ENCODE results near the gene ERCC6.

ERCC6 gene

DNA sequence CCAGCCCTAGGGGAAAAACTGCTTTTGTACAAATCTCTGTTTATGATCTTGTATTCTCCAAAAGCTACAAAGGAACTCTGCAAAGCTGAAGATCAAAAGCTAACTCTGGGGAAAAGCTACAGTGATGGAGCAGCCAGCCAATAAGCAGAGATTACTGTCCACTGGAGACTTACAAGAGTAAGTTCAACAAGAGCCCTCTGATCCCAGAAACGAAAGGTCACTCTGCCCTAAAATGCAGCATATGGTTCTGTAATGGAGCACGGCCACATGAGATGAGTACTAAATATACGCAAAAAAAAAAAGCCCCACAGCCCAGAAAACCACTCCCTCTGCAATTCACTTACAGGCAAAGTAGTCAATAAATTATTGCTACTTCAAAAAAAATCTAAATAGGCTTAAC is 60.1 kb downstream of the ERCC6 start:
- Mint-ChIP-seq H3K27ac (no peak overlapping the region), H3K4me3 (no peak overlapping the region), H3K36me3 (ENCODE audit: low read depth) (peaks cover 84% of the 10 kb centered on the region), H3K9me3 (no peaks in the 10 kb centered on the region), H3K27me3 (no peaks in the 10 kb centered on the region), H3K4me1 (ENCODE audit: low read depth) (no peaks in the 10 kb centered on the region)
- DNase-seq, result no peak

DNA sequence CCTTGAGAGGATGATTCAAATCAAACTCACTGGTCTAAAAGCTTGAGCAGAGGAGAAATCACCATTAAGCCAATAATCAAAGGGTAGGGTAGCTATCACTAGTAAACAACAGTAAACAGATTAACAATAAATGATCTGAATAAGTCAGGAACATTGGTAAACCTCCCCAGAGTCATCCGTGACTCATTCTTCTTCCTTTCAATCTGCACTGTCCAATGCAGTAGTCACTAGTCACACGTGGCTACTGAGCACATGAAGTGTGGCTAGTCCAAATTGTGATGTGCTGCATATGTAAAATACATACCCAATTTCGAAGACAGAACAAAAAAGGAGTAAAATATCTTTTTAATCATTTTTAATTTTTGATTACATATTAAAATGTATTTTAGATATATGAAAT is 64.0 kb downstream of the ERCC6 start:
- H3K9me3 Mint-ChIP-seq, result no peaks in the 10 kb centered on the region
- H3K4me1 Mint-ChIP-seq (ENCODE audit: low read depth), result no peaks in the 10 kb centered on the region

DNA sequence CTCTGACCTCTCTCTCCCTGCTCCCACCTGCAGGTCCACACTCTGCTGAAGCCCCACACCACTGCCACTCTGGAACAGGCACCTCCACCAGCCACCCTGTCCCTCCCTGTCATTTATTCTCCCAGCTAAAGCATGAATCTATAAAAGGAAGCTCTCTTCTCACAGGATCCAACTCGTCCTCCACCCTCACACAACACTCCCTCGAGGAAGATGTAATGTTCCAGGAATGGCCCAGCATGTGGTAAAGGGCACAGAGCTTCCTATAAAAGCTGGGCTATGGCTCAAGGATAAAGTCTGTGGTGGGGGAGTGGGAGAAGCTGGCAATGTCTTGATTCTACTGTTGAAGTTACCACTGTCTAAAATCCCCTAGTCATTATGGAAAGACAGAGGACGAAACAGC is 67.4 kb downstream of the ERCC6 start:
- no peaks in the 10 kb centered on the region for H3K4me1 Mint-ChIP-seq (ENCODE audit: low read depth)

More for the DNA sequence above, 64.0 kb downstream of the ERCC6 start:
- Mint-ChIP-seq H3K4me3 (no peak overlapping the region), H3K27me3 (no peaks in the 10 kb centered on the region), H3K27ac (no peak overlapping the region), H3K36me3 (ENCODE audit: low read depth) (peaks cover 90% of the 10 kb centered on the region)
- DNase-seq, result no peak

DNA sequence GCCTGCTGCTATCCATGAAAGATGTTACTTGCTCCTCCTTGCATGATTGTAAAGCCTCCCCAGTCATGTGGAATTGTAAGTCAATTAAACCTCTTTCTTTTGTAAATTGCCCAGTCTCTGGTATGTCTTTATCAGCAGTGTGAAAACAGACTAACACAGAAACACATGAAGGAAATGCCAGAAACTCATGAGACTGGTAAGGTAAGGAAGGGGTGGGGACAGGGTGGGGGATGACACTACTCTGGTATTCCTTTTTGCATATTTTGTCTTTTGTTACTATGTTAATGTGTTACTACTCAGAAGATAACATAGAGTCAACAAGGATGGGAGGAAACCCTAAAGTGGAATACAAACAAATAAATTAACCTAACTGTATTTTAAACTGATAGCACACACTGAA is 73.2 kb downstream of the ERCC6 start:
- Mint-ChIP-seq H3K4me3 (no peak overlapping the region), H3K9me3 (peaks cover 13% of the 10 kb centered on the region), H3K27ac (no peak overlapping the region), H3K27me3 (no peaks in the 10 kb centered on the region), H3K4me1 (ENCODE audit: low read depth) (no peaks in the 10 kb centered on the region), H3K36me3 (ENCODE audit: low read depth) (peaks cover 83% of the 10 kb centered on the region)
- no peak for DNase-seq

More for the DNA sequence above, 67.4 kb downstream of the ERCC6 start:
- no peaks in the 10 kb centered on the region for H3K27me3 Mint-ChIP-seq
- no peak overlapping the region for H3K27ac Mint-ChIP-seq
- H3K36me3 Mint-ChIP-seq (ENCODE audit: low read depth), result peaks cover 88% of the 10 kb centered on the region
- no peak overlapping the region for H3K4me3 Mint-ChIP-seq
- peaks cover under 1% of the 10 kb centered on the region for H3K9me3 Mint-ChIP-seq
- no peak for DNase-seq
